Right atrium auricular region (tissue), 2 donors: Measurements from ENCODE around the gene DDN. TPM values are rescaled to one million over a fixed set of nuclear protein-coding genes. Genes with fewer than 3 reads are reported as not detected.

Experiments
- DNase-seq: peaks from one replicate; pipeline ENCODE4 v3.0.0-alpha.2; 2019; ENCODE audit warnings: low spot score
- H3K27ac ChIP-seq, 2 donors: fragments of 200-600 bp; sonication (generic); 1 replicate in 1 of 2; 2 replicates in 1 of 2; pipeline ENCODE4 v1.5.1; 2016 to 2019
- H3K27me3 ChIP-seq, 2 donors: fragments of 200-600 bp; sonication (generic); one replicate each; pipeline versions ENCODE4 v1.5.1 to v1.6.0; 2017 to 2019
- H3K36me3 ChIP-seq: fragments of 200-600 bp; sonication (generic); one replicate; pipeline ENCODE4 v1.5.1; 2016
- H3K4me1 ChIP-seq, 2 donors: fragments of 200-600 bp; sonication (generic); one replicate each; pipeline versions ENCODE4 v1.5.1 to v1.6.0; 2017 to 2019
- H3K4me3 ChIP-seq, 2 donors: fragments of 200-600 bp; sonication (generic); 1 replicate in 1 of 2; 2 replicates in 1 of 2; pipeline ENCODE4 v1.5.1; 2017 to 2019; ENCODE audit warnings: mild to moderate bottlenecking in 1 of 2, moderate library complexity in 1 of 2
- H3K9me3 ChIP-seq, 2 donors: fragments of 200-600 bp; sonication (generic); one replicate each; pipeline ENCODE4 v1.5.1; 2019
- CTCF ChIP-seq, 2 donors: fragments of 200-600 bp; sonication (generic); IDR thresholded peaks; one replicate each; pipeline ENCODE4 v1.5.1; 2019; ENCODE audit warnings: antibody characterized with exemption in 2 of 2
- total RNA-seq, 2 donors: library from RNA; depleted of rRNA; stranded (reverse); fragments of >200 nt; gene quantifications; one replicate each; pipeline ENCODE4 v1.1.0, GENCODE V29; 2016

The DDN gene
- total RNA-seq, 2 donors from 2014 or later: 0.44 to 0.67 TPM

GRCh38 chr12:49020441-49020840 is 21.3 kb upstream of the DDN start:
- Histone ChIP-seq H3K36me3 (peaks cover 47% of the 10 kb centered on the region), H3K4me1 (peaks cover 0 to 39% of the 10 kb centered on the region in 2 donors), H3K9me3 (no peaks in the 10 kb centered on the region), H3K4me3 (no peak overlapping the region), H3K27me3 (no peaks in the 10 kb centered on the region), H3K27ac (no peak overlapping the region)
- no peak for TF ChIP-seq CTCF (IDR thresholded peaks at IDR 0.05)
- DNase-seq: no peak

- Histone ChIP-seq H3K4me1 (peaks cover 0 to 47% of the 10 kb centered on the region in 2 donors), H3K4me3 (peak overlapping the region in 1 of 2 donors; percentile 81), H3K27me3 (no peaks in the 10 kb centered on the region), H3K9me3 (no peaks in the 10 kb centered on the region), H3K27ac (peak overlapping the region; percentile 93 to 97), H3K36me3 (peaks cover 39% of the 10 kb centered on the region)
- DNase-seq: no peak
- TF ChIP-seq CTCF (IDR thresholded peaks at IDR 0.05): peak in 1 of 2 donors; percentile 24
Measured at GRCh38 chr12:49019443-49020324, 20.5 kb upstream of the DDN start.

- H3K9me3 ChIP-seq: no peaks in the 10 kb centered on the region
- DNase-seq: no peak
- TF ChIP-seq CTCF (IDR thresholded peaks at IDR 0.05): no peak
- peak overlapping the region; percentile 80 to 81 for H3K4me3 ChIP-seq
- peak overlapping the region; percentile 93 to 97 for H3K27ac ChIP-seq
- peaks cover 33% of the 10 kb centered on the region for H3K36me3 ChIP-seq
- H3K27me3 ChIP-seq: no peaks in the 10 kb centered on the region
- peaks cover 0 to 52% of the 10 kb centered on the region in 2 donors for H3K4me1 ChIP-seq
Measured at GRCh38 chr12:49019120-49019430, 19.9 kb upstream of the DDN start.

- no peaks in the 10 kb centered on the region for H3K27me3 ChIP-seq
- TF ChIP-seq CTCF (IDR thresholded peaks at IDR 0.05): peak; percentile 46 to 61
- peak within 1 kb of the TSS; percentile 80 to 81 for H3K4me3 ChIP-seq
- peaks cover 27% of the 10 kb centered on the region for H3K36me3 ChIP-seq
- no peaks in the 10 kb centered on the region for H3K9me3 ChIP-seq
- DNase-seq: peak; percentile 97
- peaks cover 0 to 56% of the 10 kb centered on the region in 2 donors for H3K4me1 ChIP-seq
- peak within 1 kb of the TSS; percentile 93 to 97 for H3K27ac ChIP-seq
Measured at GRCh38 chr12:49018261-49019119, 19.3 kb upstream of the DDN start, which contains the start of gene PRKAG1. Gene PRKAG1 (minus strand): TSS chr12:49018776. CDS start chr12:49018740, 36 bp downstream.

- peak overlapping the region; percentile 80 to 81 for H3K4me3 ChIP-seq
- H3K27ac ChIP-seq: peak overlapping the region; percentile 93 to 97
- H3K36me3 ChIP-seq: peaks cover 22% of the 10 kb centered on the region
- no peaks in the 10 kb centered on the region for H3K27me3 ChIP-seq
- H3K9me3 ChIP-seq: no peaks in the 10 kb centered on the region
- no peak for DNase-seq
- no peak for TF ChIP-seq CTCF (IDR thresholded peaks at IDR 0.05)
- peaks cover 0 to 61% of the 10 kb centered on the region in 2 donors for H3K4me1 ChIP-seq
Measured at GRCh38 chr12:49017891-49018260, 18.7 kb upstream of the DDN start.
